ENCODE data around the gene RIC3. TPM values are rescaled to one million over a fixed set of nuclear protein-coding genes. Genes with fewer than 3 reads are reported as not detected.

RIC3 gene
- polyA plus RNA-seq, 4 donors = 8.6 to 19.2 (median 16.3) TPM

- DNase-seq (ENCODE audit: low read depth in 4 of 4, low spot score in 2 of 4) = no peak
These were observed 77.1 kb downstream of the RIC3 start for GRCh38 chr11:8091721-8092120.

- no peak for DNase-seq (ENCODE audit: low read depth in 4 of 4, low spot score in 2 of 4)
These were observed 78.1 kb downstream of the RIC3 start for GRCh38 chr11:8090756-8091155.

- no peak for DNase-seq (ENCODE audit: low read depth in 4 of 4, low spot score in 2 of 4)
These were observed 78.9 kb downstream of the RIC3 start for GRCh38 chr11:8089791-8090510.

GRCh38 chr11:8087756-8088155, 81.1 kb downstream of the RIC3 start:
- DNase-seq (ENCODE audit: low read depth in 4 of 4, low spot score in 2 of 4) = no peak

- DNase-seq (ENCODE audit: low read depth in 4 of 4, low spot score in 2 of 4) = no peak
These were observed 81.6 kb downstream of the RIC3 start for GRCh38 chr11:8087185-8087584.

- DNase-seq (ENCODE audit: low read depth in 4 of 4, low spot score in 2 of 4) = no peak
These were observed 82.3 kb downstream of the RIC3 start for GRCh38 chr11:8086571-8086970.

- DNase-seq (ENCODE audit: low read depth in 4 of 4, low spot score in 2 of 4) = no peak
These were observed 82.8 kb downstream of the RIC3 start for GRCh38 chr11:8086001-8086479.

GRCh38 chr11:8085011-8085645, 83.7 kb downstream of the RIC3 start:
- DNase-seq (ENCODE audit: low read depth in 4 of 4, low spot score in 2 of 4) = no peak

GRCh38 chr11:8084352-8084751, 84.5 kb downstream of the RIC3 start:
- no peak for DNase-seq (ENCODE audit: low read depth in 4 of 4, low spot score in 2 of 4)

- no peak for DNase-seq (ENCODE audit: low read depth in 4 of 4, low spot score in 2 of 4)
These were observed 84.9 kb downstream of the RIC3 start for GRCh38 chr11:8083871-8084281.

- DNase-seq (ENCODE audit: low read depth in 4 of 4, low spot score in 2 of 4) = no peak
These were observed 85.8 kb downstream of the RIC3 start for GRCh38 chr11:8083088-8083395.

- DNase-seq (ENCODE audit: low read depth in 4 of 4, low spot score in 2 of 4) = no peak
These were observed 86.3 kb downstream of the RIC3 start for GRCh38 chr11:8082391-8083087.

- no peak for DNase-seq (ENCODE audit: low read depth in 4 of 4, low spot score in 2 of 4)
These were observed 87.1 kb downstream of the RIC3 start for GRCh38 chr11:8081591-8082250.

GRCh38 chr11:8080674-8081590, 87.9 kb downstream of the RIC3 start, which contains the start of gene TUB:
TUB (plus strand) TSS chr11:8081211; CDS start chr11:8081511, 300 bp downstream.
- no peak for DNase-seq (ENCODE audit: low read depth in 4 of 4, low spot score in 2 of 4)

GRCh38 chr11:8080069-8080670, 88.7 kb downstream of the RIC3 start:
- no peak for DNase-seq (ENCODE audit: low read depth in 4 of 4, low spot score in 2 of 4)

- no peak for DNase-seq (ENCODE audit: low read depth in 4 of 4, low spot score in 2 of 4)
These were observed 89.6 kb downstream of the RIC3 start for GRCh38 chr11:8079111-8079675.

- no peak for DNase-seq (ENCODE audit: low read depth in 4 of 4, low spot score in 2 of 4)
These were observed 93.6 kb downstream of the RIC3 start for GRCh38 chr11:8075119-8075726.

GRCh38 chr11:8071616-8072581, 96.9 kb downstream of the RIC3 start:
- DNase-seq (ENCODE audit: low read depth in 4 of 4, low spot score in 2 of 4) = no peak

Measured in left renal cortex interstitium (tissue), 4 donors.